Measurements from ENCODE around the gene GRAMD2B.
"Not testable (repeated sequence)": the region's sequence is repeated elsewhere in the genome, so short reads cannot be mapped to it uniquely, and the experiment has no call there.

Gene GRAMD2B

DNA sequence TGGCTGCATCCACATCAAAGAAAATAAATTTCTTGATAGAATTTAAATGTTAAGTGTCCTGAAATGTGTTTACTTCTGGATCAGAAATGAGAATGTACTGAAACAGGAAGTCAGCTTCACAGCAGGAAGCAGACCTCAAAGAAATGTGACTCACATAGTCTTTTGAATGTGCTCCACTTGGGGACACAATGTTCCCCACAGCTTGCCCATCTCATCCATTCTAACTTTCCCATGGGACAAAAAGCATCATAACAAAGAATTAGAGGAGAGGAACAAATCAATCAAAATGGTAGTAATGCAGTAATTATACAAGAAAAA is 85.7 kb downstream of the GRAMD2B start:
- CTCF ChIA-PET, result interaction anchor here (0.6 to 1.4 kb wide), 3 partner anchors 9 to 105 kb away, joined by 3 to 7 read pairs (median 3); no protein-coding TSS in a partner anchor
- H3K9me3 Mint-ChIP-seq, result no peaks in the 10 kb centered on the region
- H3K27me3 Mint-ChIP-seq, result no peaks in the 10 kb centered on the region
- H3K4me3 Mint-ChIP-seq, result peak overlapping the region; percentile 28
- no peaks in the 10 kb centered on the region for H3K36me3 Mint-ChIP-seq
- peak overlapping the region; percentile 80 for H3K27ac Mint-ChIP-seq
- no peak for DNase-seq
- peaks cover 28% of the 10 kb centered on the region for H3K4me1 Mint-ChIP-seq

DNA sequence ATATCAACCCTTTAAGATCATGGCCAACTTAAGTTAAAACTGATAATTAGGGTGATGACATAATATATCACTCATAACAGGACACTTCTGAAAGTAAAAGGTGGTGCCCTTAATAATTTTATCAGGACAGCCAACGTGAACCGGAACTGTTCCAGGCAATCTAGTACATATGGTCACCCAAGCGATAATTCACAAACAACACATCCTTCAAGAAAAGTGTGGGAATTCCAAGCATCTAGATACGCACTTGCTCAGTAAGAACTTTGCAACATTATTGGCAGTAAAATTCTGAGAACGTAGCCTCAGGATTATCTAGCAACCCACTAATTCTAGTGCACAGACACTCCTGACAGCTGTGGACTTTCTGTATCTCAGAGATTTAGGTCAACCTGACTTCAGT is 86.1 kb downstream of the GRAMD2B start:
- Mint-ChIP-seq H3K4me1 (peaks cover 28% of the 10 kb centered on the region), H3K27ac (no peak overlapping the region), H3K9me3 (no peaks in the 10 kb centered on the region), H3K36me3 (no peaks in the 10 kb centered on the region), H3K27me3 (no peaks in the 10 kb centered on the region), H3K4me3 (no peak overlapping the region)
- no peak for DNase-seq
- CTCF ChIA-PET, result interaction anchor here (1.0 to 1.4 kb wide), 2 partner anchors 9 to 24 kb away, joined by 3 to 7 read pairs; no protein-coding TSS in a partner anchor

- H3K9me3 Mint-ChIP-seq, result no peaks in the 10 kb centered on the region
- peaks cover 27% of the 10 kb centered on the region for H3K4me1 Mint-ChIP-seq
- H3K27me3 Mint-ChIP-seq, result no peaks in the 10 kb centered on the region
- no peak overlapping the region for H3K4me3 Mint-ChIP-seq
- H3K27ac Mint-ChIP-seq, result no peak overlapping the region
- CTCF ChIA-PET, result interaction anchor here (0.9 to 1.7 kb wide), 4 partner anchors 12 to 161 kb away, joined by 3 to 12 read pairs (median 3); no protein-coding TSS in a partner anchor
- no peak for DNase-seq
- no peaks in the 10 kb centered on the region for H3K36me3 Mint-ChIP-seq
These were observed 88.8 kb downstream of the GRAMD2B start for GRCh38 chr5:126511961-126512360.

DNA sequence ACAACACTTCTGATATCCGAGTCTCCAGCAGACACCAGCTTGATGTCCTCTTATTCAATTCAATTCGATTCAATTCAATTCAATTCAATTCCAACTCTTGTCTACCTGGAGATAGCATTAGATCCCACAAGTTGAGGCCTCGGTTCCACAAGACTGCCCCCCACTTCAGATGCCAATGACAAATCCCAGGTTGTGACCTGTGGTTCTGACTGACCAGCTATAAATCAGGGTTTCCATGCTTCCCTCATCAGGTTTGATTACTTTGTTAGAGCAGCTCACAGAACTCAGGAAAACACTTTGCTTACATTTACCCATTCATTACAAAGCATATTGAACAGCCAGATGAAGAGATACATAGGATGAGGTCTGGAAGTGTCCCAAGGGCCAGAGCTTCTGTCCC is 89.2 kb downstream of the GRAMD2B start:
- Mint-ChIP-seq H3K27me3 (no peaks in the 10 kb centered on the region), H3K27ac (no peak overlapping the region), H3K4me1 (peaks cover 25% of the 10 kb centered on the region), H3K9me3 (no peaks in the 10 kb centered on the region), H3K4me3 (no peak overlapping the region), H3K36me3 (no peaks in the 10 kb centered on the region)
- no peak for DNase-seq
- CTCF ChIA-PET, result interaction anchor here (0.9 to 1.7 kb wide), 5 partner anchors 12 to 978 kb away, joined by 3 to 12 read pairs (median 3); no protein-coding TSS in a partner anchor

DNA sequence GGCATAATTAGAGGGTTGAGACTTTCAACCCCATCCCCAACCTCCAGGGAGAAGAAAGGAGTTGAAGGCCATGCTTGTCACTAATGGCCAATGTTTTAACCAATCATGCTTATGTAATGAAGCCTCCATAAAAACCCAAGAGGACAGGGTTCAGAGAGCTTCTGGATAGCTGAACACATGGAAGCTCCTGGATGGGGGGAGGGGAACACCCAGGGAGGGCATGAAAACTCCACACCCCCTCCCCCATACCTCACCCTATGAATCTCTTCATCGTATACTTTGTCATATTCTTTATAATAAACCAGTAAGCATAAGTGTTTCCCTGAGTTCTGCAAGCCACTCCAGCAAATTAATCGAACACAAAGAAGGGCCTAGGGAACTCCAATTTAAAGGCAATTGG is 90.1 kb downstream of the GRAMD2B start:
- peaks cover 21% of the 10 kb centered on the region for H3K4me1 Mint-ChIP-seq
- CTCF ChIA-PET, result interaction anchor here (1.0 to 1.7 kb wide), 3 partner anchors 13 to 978 kb away, joined by 3 to 12 read pairs (median 5); no protein-coding TSS in a partner anchor
- H3K27ac Mint-ChIP-seq, result no peak overlapping the region
- no peak overlapping the region for H3K4me3 Mint-ChIP-seq
- no peaks in the 10 kb centered on the region for H3K27me3 Mint-ChIP-seq
- no peak for DNase-seq
- H3K36me3 Mint-ChIP-seq, result no peaks in the 10 kb centered on the region
- H3K9me3 Mint-ChIP-seq, result no peaks in the 10 kb centered on the region

DNA sequence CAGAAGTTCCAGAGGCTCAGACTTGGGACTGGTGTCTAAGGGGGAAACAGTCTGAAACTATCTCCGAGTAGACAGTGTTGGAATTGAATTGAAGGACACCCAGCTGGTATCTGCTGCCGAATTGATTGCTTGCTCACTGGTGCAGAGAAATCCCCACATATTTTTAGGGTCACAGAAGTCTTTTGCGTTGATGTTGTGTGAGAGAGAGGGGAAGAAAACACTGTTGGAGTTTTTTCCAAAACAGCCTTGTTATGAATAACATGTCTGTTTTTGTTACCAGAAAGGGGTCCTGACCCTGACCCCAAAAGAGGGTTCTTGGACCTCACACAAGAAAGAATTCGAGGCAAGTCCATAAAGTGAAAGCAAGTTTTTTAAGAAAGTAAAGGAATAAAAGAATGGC is 90.5 kb downstream of the GRAMD2B start:
- Mint-ChIP-seq H3K4me3 (no peak overlapping the region), H3K27me3 (no peaks in the 10 kb centered on the region), H3K27ac (no peak overlapping the region), H3K4me1 (peaks cover 17% of the 10 kb centered on the region), H3K9me3 (no peaks in the 10 kb centered on the region), H3K36me3 (no peaks in the 10 kb centered on the region)
- CTCF ChIA-PET, result interaction anchor here (1.0 kb wide), 1 partner anchor 977 kb away, joined by 5 read pairs; no protein-coding TSS in a partner anchor
- DNase-seq, result no peak

DNA sequence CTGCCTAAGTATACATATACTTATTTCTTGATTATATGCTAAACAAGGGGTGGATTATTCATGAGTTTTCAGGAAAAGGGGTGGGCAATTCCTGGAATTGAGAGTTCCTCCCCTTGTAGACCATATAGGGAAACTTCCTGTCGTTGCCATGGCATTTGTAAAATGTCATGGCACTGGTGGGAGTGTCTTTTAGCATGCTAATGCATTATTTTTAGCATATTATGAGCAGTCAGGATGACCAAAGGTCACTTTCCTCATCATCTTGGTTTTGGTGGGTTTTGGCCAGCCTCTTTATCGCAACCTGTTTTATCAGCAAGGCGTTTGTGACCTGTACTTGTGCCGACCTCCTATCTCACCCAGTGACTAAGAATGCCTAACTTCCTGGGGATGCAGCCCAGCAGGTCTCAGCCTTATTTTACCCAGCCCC is 90.9 kb downstream of the GRAMD2B start:
- Mint-ChIP-seq H3K9me3 (no peaks in the 10 kb centered on the region), H3K36me3 (no peaks in the 10 kb centered on the region), H3K4me1 (peaks cover 13% of the 10 kb centered on the region), H3K27me3 (no peaks in the 10 kb centered on the region), H3K4me3 (no peak overlapping the region), H3K27ac (no peak overlapping the region)
- no peak for DNase-seq
- CTCF ChIA-PET, result no interaction called here

- no peaks in the 10 kb centered on the region for H3K36me3 Mint-ChIP-seq
- H3K4me3 Mint-ChIP-seq, result no peak overlapping the region
- peaks cover under 1% of the 10 kb centered on the region for H3K27me3 Mint-ChIP-seq
- CTCF ChIA-PET, result interaction anchor here (0.6 to 5.5 kb wide), 2 partner anchors 14 to 161 kb away, joined by 3 to 26 read pairs; no protein-coding TSS in a partner anchor
- no peak overlapping the region for H3K27ac Mint-ChIP-seq
- H3K4me1 Mint-ChIP-seq, result peaks cover 9% of the 10 kb centered on the region
- H3K9me3 Mint-ChIP-seq, result no peaks in the 10 kb centered on the region
- no peak for DNase-seq
These were observed 91.4 kb downstream of the GRAMD2B start for GRCh38 chr5:126514558-126515141.

DNA sequence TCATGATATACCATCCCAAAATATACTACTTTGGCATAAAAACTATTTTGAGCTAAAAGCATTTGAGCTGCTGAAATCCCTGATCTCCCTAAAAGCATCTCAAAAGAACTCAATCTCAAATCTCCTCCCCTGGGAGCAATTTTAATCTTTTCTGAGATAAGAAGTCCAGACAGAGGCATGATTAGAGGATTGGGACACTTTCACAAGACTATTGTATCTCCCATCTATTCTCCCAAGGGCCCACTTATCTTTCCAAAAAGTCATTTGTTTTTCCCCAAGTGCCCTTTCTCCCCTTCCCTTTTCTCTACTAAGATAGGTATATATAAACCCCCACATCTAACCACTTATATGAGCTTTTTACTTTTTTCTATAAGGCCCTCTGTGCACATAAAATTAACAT is 92.1 kb downstream of the GRAMD2B start:
- CTCF ChIA-PET, result interaction anchor here (0.6 to 5.5 kb wide), 2 partner anchors 15 to 162 kb away, joined by 3 to 26 read pairs; no protein-coding TSS in a partner anchor

GRCh38 chr5:126516133-126516532 is 92.9 kb downstream of the GRAMD2B start:
- peaks cover 7% of the 10 kb centered on the region for H3K27me3 Mint-ChIP-seq
- H3K36me3 Mint-ChIP-seq, result no peaks in the 10 kb centered on the region
- no peak for DNase-seq
- CTCF ChIA-PET, result interaction anchor here (5.5 kb wide), 1 partner anchor 16 kb away, joined by 26 read pairs; no protein-coding TSS in a partner anchor
- no peak overlapping the region for H3K27ac Mint-ChIP-seq
- no peaks in the 10 kb centered on the region for H3K4me1 Mint-ChIP-seq
- H3K9me3 Mint-ChIP-seq, result no peaks in the 10 kb centered on the region
- H3K4me3 Mint-ChIP-seq, result no peak overlapping the region

More for the DNA sequence above, 92.1 kb downstream of the GRAMD2B start:
- Mint-ChIP-seq H3K27me3 (peaks cover 7% of the 10 kb centered on the region), H3K27ac (no peak overlapping the region), H3K4me1 (peaks cover 6% of the 10 kb centered on the region), H3K36me3 (no peaks in the 10 kb centered on the region), H3K9me3 (no peaks in the 10 kb centered on the region), H3K4me3 (no peak overlapping the region)
- DNase-seq, result no peak

GRCh38 chr5:126516852-126517251 is 93.6 kb downstream of the GRAMD2B start:
- H3K27ac Mint-ChIP-seq, result no peak overlapping the region
- H3K4me1 Mint-ChIP-seq, result no peaks in the 10 kb centered on the region
- H3K9me3 Mint-ChIP-seq, result no peaks in the 10 kb centered on the region
- CTCF ChIA-PET, result interaction anchor here (5.5 kb wide), 1 partner anchor 17 kb away, joined by 26 read pairs; no protein-coding TSS in a partner anchor
- no peak overlapping the region for H3K4me3 Mint-ChIP-seq
- H3K36me3 Mint-ChIP-seq, result no peaks in the 10 kb centered on the region
- peaks cover 7% of the 10 kb centered on the region for H3K27me3 Mint-ChIP-seq
- no peak for DNase-seq

GRCh38 chr5:126519223-126519622 is 96.0 kb downstream of the GRAMD2B start:
- not testable (repeated sequence) for H3K27ac Mint-ChIP-seq, H3K36me3 Mint-ChIP-seq, DNase-seq, H3K27me3 Mint-ChIP-seq, H3K4me3 Mint-ChIP-seq, H3K4me1 Mint-ChIP-seq, H3K9me3 Mint-ChIP-seq
- CTCF ChIA-PET, result interaction anchor here (0.6 to 5.5 kb wide), 2 partner anchors 19 to 20 kb away, joined by 3 to 26 read pairs; no protein-coding TSS in a partner anchor

GRCh38 chr5:126519637-126520592 is 96.7 kb downstream of the GRAMD2B start:
- Mint-ChIP-seq H3K27ac (no peak overlapping the region), H3K4me3 (no peak overlapping the region), H3K4me1 (no peaks in the 10 kb centered on the region), H3K36me3 (no peaks in the 10 kb centered on the region), H3K27me3 (peaks cover 7% of the 10 kb centered on the region), H3K9me3 (no peaks in the 10 kb centered on the region)
- CTCF ChIA-PET, result interaction anchor here (0.6 to 5.5 kb wide), 3 partner anchors 19 to 32 kb away, joined by 3 to 26 read pairs (median 3); no protein-coding TSS in a partner anchor
- no peak for DNase-seq

- H3K9me3 Mint-ChIP-seq, result no peaks in the 10 kb centered on the region
- CTCF ChIA-PET, result interaction anchor here (0.9 kb wide), 1 partner anchor 33 kb away, joined by 3 read pairs; no protein-coding TSS in a partner anchor
- H3K4me1 Mint-ChIP-seq, result no peaks in the 10 kb centered on the region
- no peak overlapping the region for H3K27ac Mint-ChIP-seq
- H3K27me3 Mint-ChIP-seq, result peaks cover 7% of the 10 kb centered on the region
- H3K4me3 Mint-ChIP-seq, result no peak overlapping the region
- no peak for DNase-seq
- no peaks in the 10 kb centered on the region for H3K36me3 Mint-ChIP-seq
These were observed 97.4 kb downstream of the GRAMD2B start for GRCh38 chr5:126520593-126520953.

Data from activated naive CD4-positive, alpha-beta T cell treated with anti-CD3 and anti-CD28 coated beads, Interleukin-2, amount 10 ng/mL, durations not matched to agents 7 days and 5 days (primary cell).